Measurements from ENCODE around the gene RBM23.

GRCh38 chr14:22885975-22886374 is 33.0 kb downstream of the RBM23 start:
- TF ChIP-seq, protein P1, sequence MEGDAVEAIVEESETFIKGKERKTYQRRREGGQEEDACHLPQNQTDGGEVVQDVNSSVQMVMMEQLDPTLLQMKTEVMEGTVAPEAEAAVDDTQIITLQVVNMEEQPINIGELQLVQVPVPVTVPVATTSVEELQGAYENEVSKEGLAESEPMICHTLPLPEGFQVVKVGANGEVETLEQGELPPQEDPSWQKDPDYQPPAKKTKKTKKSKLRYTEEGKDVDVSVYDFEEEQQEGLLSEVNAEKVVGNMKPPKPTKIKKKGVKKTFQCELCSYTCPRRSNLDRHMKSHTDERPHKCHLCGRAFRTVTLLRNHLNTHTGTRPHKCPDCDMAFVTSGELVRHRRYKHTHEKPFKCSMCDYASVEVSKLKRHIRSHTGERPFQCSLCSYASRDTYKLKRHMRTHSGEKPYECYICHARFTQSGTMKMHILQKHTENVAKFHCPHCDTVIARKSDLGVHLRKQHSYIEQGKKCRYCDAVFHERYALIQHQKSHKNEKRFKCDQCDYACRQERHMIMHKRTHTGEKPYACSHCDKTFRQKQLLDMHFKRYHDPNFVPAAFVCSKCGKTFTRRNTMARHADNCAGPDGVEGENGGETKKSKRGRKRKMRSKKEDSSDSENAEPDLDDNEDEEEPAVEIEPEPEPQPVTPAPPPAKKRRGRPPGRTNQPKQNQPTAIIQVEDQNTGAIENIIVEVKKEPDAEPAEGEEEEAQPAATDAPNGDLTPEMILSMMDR (conservative IDR thresholded peaks at IDR 0.05; ENCODE audit: low read depth, low read length) = no peak
- TF ChIP-seq EZH2 (IDR thresholded peaks at IDR 0.05; ENCODE audit: low read length, unreplicated experiment) (no peak), EZH2phosphoT487 (IDR thresholded peaks at IDR 0.05; ENCODE audit: borderline replicate concordance, low read length) (no peak)

All from PC-3 (cell line).